GM19468 (cell line): ENCODE results near the gene SMLR1.
"Not testable (repeated sequence)": the region's sequence is repeated elsewhere in the genome, so short reads cannot be mapped to it uniquely, and the experiment has no call there.

Experiments
- ATAC-seq: cut with Tn5 transposase; IDR thresholded peaks from one replicate; pipeline ENCODE4 v1.9.1; 2021; ENCODE audit warnings: mild to moderate bottlenecking, moderate library complexity, moderate number of reproducible peaks; ENCODE audit not compliant: unreplicated experiment; ENCODE audit errors: extremely low read depth

SMLR1 gene

GRCh38 chr6:130827247-130828149, at the start of gene SMLR1:
TSS of gene SMLR1 (plus strand) at chr6:130827406. CDS start at chr6:130827414, 8 bp downstream.
- no peak for ATAC-seq

- no peak for ATAC-seq
These were observed 48.1 kb upstream of the SMLR1 start for GRCh38 chr6:130778946-130779657.

- no peak for ATAC-seq
These were observed 47.6 kb upstream of the SMLR1 start for GRCh38 chr6:130779658-130780033.

GRCh38 chr6:130780122-130780521, 47.1 kb upstream of the SMLR1 start:
- ATAC-seq = no peak

- no peak for ATAC-seq
These were observed 45.6 kb upstream of the SMLR1 start for GRCh38 chr6:130781557-130781956.

- no peak for ATAC-seq
These were observed 43.6 kb upstream of the SMLR1 start for GRCh38 chr6:130783416-130784107.

- ATAC-seq = no peak
These were observed 39.3 kb upstream of the SMLR1 start for GRCh38 chr6:130787726-130788500.

- ATAC-seq = no peak
These were observed 38.3 kb upstream of the SMLR1 start for GRCh38 chr6:130788954-130789353.

- no peak for ATAC-seq
These were observed 33.1 kb upstream of the SMLR1 start for GRCh38 chr6:130794010-130794697.

- ATAC-seq = no peak
These were observed 32.5 kb upstream of the SMLR1 start for GRCh38 chr6:130794738-130795137.

GRCh38 chr6:130796313-130796905, 30.8 kb upstream of the SMLR1 start:
- no peak for ATAC-seq

GRCh38 chr6:130797061-130797460, 30.1 kb upstream of the SMLR1 start:
- ATAC-seq = no peak

- ATAC-seq = not testable (repeated sequence)
These were observed 25.8 kb upstream of the SMLR1 start for GRCh38 chr6:130801368-130801767.

GRCh38 chr6:130810307-130811030, 16.7 kb upstream of the SMLR1 start:
- ATAC-seq = no peak

GRCh38 chr6:130811932-130812331, 15.3 kb upstream of the SMLR1 start:
- no peak for ATAC-seq

GRCh38 chr6:130814506-130814905, 12.7 kb upstream of the SMLR1 start:
- ATAC-seq = no peak

GRCh38 chr6:130815200-130816071, 11.8 kb upstream of the SMLR1 start:
- ATAC-seq = no peak

GRCh38 chr6:130822736-130823135, 4.5 kb upstream of the SMLR1 start:
- ATAC-seq = no peak
